Skeletal muscle tissue (tissue), 4 donors: Measurements from ENCODE around the gene TRAF3IP1. TPM values are rescaled to one million over a fixed set of nuclear protein-coding genes. Genes with fewer than 3 reads are reported as not detected.

ENCODE experiments used
- H3K27ac ChIP-seq: one replicate; pipeline ENCODE4 v1.7.0; 2013; ENCODE audit warnings: mild to moderate bottlenecking, low read depth, low read length, inconsistent platforms
- H3K27me3 ChIP-seq, 3 donors: one replicate each; pipeline ENCODE4 v1.7.0; 2013; ENCODE audit warnings: low read length in 3 of 3; ENCODE audit not compliant: control insufficient read depth in 3 of 3, insufficient read depth in 3 of 3
- H3K36me3 ChIP-seq, 3 donors: one replicate each; pipeline ENCODE4 v1.7.0; 2013; ENCODE audit warnings: low read length in 3 of 3; ENCODE audit not compliant: control insufficient read depth in 3 of 3, insufficient read depth in 3 of 3
- H3K4me1 ChIP-seq, 3 donors: one replicate each; pipeline ENCODE4 v1.7.0; 2013; ENCODE audit warnings: low read length in 3 of 3, mild to moderate bottlenecking in 3 of 3; ENCODE audit not compliant: control insufficient read depth in 3 of 3, insufficient read depth in 3 of 3
- H3K4me3 ChIP-seq, 3 donors: one replicate each; pipeline ENCODE4 v1.7.0; 2013; ENCODE audit warnings: low read length in 3 of 3
- H3K9ac ChIP-seq, 3 donors: one replicate each; pipeline ENCODE4 v1.7.0; 2013; ENCODE audit warnings: low read length in 3 of 3, mild to moderate bottlenecking in 3 of 3, moderate library complexity in 2 of 3, low read depth in 1 of 3
- H3K9me3 ChIP-seq, 3 donors: one replicate each; pipeline ENCODE4 v1.7.0; 2013; ENCODE audit warnings: low read length in 3 of 3; ENCODE audit not compliant: control insufficient read depth in 3 of 3
- total RNA-seq: library from RNA; depleted of rRNA; stranded (reverse); fragments of >200 nt; gene quantifications from one replicate; pipeline ENCODE4 v1.2.3, GENCODE V29; 2014
- donor health status: Osteomylitis.

Gene TRAF3IP1
- total RNA-seq, 1 donor from 2014 or later: 4.2 TPM

DNA sequence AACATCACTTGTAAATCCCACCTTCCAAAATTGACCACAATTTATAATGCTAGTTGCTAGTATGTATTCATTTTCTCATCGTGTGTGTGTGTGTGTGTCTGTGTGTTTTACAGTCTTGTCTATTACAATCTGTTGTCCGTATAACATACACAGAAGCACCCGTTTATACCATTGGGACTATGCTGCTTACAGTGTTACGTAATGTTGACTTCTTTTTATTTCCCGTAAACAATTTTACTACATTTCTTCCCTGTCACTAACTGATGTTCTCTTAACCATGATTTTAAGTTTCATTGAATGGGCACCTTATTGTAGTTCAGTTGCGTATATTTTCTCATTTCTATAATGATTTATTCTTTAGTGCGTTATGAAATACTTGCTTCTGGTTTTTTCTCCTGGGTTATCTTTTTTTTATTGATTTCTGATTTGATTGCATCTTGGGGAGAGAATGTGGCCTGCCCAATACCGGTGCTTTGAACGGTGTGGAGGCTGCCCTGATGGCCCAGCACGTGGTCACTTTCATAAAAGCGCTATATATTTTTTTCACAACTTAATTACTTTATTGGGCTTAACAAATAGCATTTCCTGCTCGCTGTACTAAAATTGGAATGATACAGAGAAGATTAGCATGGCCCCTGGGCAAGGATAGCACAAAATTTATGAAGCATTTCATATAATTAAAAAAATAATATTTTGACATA, 91.9 kb downstream of the TRAF3IP1 start:
- no peak overlapping the region for H3K9ac ChIP-seq
- no peak overlapping the region for H3K27ac ChIP-seq
- peaks cover 0 to 4% (median 0%) of the 10 kb centered on the region in 3 donors for H3K36me3 ChIP-seq
- H3K27me3 ChIP-seq: no peaks in the 10 kb centered on the region
- peaks cover 0 to 5% (median 0%) of the 10 kb centered on the region in 3 donors for H3K4me1 ChIP-seq
- H3K4me3 ChIP-seq: no peak overlapping the region
- H3K9me3 ChIP-seq: peaks cover 0 to 3% (median 3%) of the 10 kb centered on the region in 3 donors

- H3K9ac ChIP-seq: no peak overlapping the region
- H3K27ac ChIP-seq: no peak overlapping the region
- no peaks in the 10 kb centered on the region for H3K27me3 ChIP-seq
- H3K4me1 ChIP-seq: peaks cover 0 to 8% (median 2%) of the 10 kb centered on the region in 3 donors
- H3K9me3 ChIP-seq: peaks cover 0 to 3% (median 3%) of the 10 kb centered on the region in 3 donors
- H3K4me3 ChIP-seq: no peak overlapping the region
- peaks cover 0 to 2% (median 0%) of the 10 kb centered on the region in 3 donors for H3K36me3 ChIP-seq
Observed at GRCh38 chr2:238413368-238413767, 93.0 kb downstream of the TRAF3IP1 start.

DNA sequence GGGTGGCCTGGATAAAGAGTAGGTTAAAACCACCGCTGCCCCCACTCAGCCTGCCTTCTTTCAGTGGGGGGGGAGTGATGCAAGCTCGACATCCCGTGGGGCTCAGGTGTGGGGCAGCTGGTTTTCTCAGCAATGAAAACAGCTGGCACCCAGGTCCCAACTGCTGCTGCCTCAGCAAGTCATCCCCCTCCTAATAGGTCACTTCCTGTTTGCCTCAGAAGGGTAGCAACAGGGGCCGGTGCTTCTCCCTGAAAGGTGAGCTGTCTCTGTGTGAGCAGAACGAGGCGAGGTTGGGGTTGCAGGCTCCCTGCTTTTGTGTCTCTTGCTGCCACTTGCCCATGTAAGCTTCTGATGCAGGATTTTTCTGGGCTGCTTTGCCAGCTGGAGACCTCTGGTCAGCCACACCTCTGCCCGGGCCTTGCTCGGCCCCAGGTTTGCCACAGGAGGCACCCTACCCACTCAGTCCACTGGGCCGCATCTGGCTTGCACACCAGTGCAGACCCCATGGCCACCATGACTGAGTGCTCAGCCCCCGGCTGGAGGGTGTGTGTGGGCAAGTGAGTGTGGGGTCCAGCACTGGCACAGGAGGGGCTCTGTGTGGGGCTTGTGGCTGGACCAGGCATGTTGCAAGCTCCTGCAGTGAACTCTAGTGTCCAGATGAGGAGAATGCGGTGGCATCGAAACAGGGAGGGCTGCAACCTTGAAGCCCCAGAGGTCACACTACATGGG, 94.9 kb downstream of the TRAF3IP1 start:
- Histone ChIP-seq H3K9me3 (peaks cover 0 to 3% (median 3%) of the 10 kb centered on the region in 3 donors), H3K36me3 (peaks cover 0 to 2% (median 0%) of the 10 kb centered on the region in 3 donors), H3K27ac (no peak overlapping the region), H3K9ac (no peak overlapping the region), H3K4me3 (no peak overlapping the region), H3K4me1 (peaks cover 0 to 14% (median 10%) of the 10 kb centered on the region in 3 donors), H3K27me3 (no peaks in the 10 kb centered on the region)

GRCh38 chr2:238415893-238416292, 95.6 kb downstream of the TRAF3IP1 start:
- H3K9ac ChIP-seq: no peak overlapping the region
- H3K36me3 ChIP-seq: peaks cover 0 to 2% (median 0%) of the 10 kb centered on the region in 3 donors
- H3K27ac ChIP-seq: no peak overlapping the region
- H3K4me3 ChIP-seq: no peak overlapping the region
- peaks cover 0 to 19% (median 12%) of the 10 kb centered on the region in 3 donors for H3K4me1 ChIP-seq
- peaks cover 0 to 3% (median 3%) of the 10 kb centered on the region in 3 donors for H3K9me3 ChIP-seq
- H3K27me3 ChIP-seq: no peaks in the 10 kb centered on the region

- H3K4me1 ChIP-seq: peaks cover 0 to 19% (median 13%) of the 10 kb centered on the region in 3 donors
- H3K36me3 ChIP-seq: peaks cover 0 to 2% (median 0%) of the 10 kb centered on the region in 3 donors
- H3K27me3 ChIP-seq: peaks cover 0 to 3% (median 0%) of the 10 kb centered on the region in 3 donors
- peak overlapping the region in 1 of 3 donors; percentile 5 for H3K4me3 ChIP-seq
- peak overlapping the region in 1 of 3 donors; percentile 11 for H3K9ac ChIP-seq
- H3K9me3 ChIP-seq: peaks cover 0 to 3% (median 3%) of the 10 kb centered on the region in 3 donors
- H3K27ac ChIP-seq: no peak overlapping the region
Observed at GRCh38 chr2:238418196-238418998, 98.1 kb downstream of the TRAF3IP1 start.

- peaks cover 0 to 3% (median 0%) of the 10 kb centered on the region in 3 donors for H3K27me3 ChIP-seq
- no peak overlapping the region for H3K27ac ChIP-seq
Observed at GRCh38 chr2:238418999-238419546, 98.8 kb downstream of the TRAF3IP1 start.

GRCh38 chr2:238420442-238420841, 100.1 kb downstream of the TRAF3IP1 start:
- no peak overlapping the region for H3K9ac ChIP-seq
- no peak overlapping the region for H3K4me3 ChIP-seq
- peaks cover 0 to 3% (median 3%) of the 10 kb centered on the region in 3 donors for H3K27me3 ChIP-seq
- peaks cover 0 to 2% (median 0%) of the 10 kb centered on the region in 3 donors for H3K36me3 ChIP-seq
- peaks cover 0 to 21% (median 19%) of the 10 kb centered on the region in 3 donors for H3K4me1 ChIP-seq
- no peak overlapping the region for H3K27ac ChIP-seq
- peaks cover 0 to 3% (median 3%) of the 10 kb centered on the region in 3 donors for H3K9me3 ChIP-seq

More at GRCh38 chr2:238418999-238419546, 98.8 kb downstream of the TRAF3IP1 start:
- Histone ChIP-seq H3K4me3 (no peak overlapping the region), H3K9me3 (peaks cover 0 to 3% (median 3%) of the 10 kb centered on the region in 3 donors), H3K4me1 (peaks cover 0 to 21% (median 13%) of the 10 kb centered on the region in 3 donors), H3K9ac (no peak overlapping the region), H3K36me3 (peaks cover 0 to 2% (median 0%) of the 10 kb centered on the region in 3 donors)

DNA sequence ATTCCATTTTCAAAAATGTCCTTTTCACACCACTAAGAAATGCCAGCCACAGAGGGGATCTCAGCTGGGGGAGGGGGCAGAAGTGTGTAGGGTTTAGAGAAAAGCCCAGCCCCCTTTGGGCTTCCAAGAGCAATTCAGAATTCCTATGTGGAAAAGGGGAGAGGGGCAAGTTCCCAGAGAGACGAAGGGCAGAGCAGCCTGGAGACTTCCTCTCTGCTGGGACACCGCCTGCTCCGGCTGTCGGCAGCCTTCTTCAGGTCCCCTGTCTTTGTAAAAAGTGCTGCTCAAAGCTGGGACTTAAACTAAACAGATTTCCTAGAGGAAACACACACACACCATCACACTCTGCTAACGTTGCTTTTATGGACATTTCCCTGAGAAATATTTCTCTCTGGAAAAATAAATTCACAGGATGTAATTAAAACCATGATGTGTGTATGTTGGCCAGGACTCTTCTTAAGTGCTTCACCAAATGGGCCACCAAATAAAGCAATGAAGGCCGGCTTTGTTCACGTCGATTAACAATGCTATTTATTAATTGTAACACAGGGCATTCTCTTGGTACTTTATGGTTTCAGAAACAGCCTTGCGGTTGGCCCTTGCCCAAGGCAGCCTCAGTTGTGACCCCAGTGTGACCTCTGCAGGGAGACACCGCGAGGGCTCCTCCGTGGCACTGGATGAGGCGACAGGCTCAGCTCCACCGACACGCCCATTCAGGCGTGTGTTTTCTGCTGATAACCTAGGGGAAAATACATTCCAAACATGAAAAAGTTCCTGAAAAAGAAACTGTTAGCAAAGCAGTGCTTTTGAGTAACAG, 100.8 kb downstream of the TRAF3IP1 start:
- Histone ChIP-seq H3K9ac (no peak overlapping the region), H3K9me3 (no peaks in the 10 kb centered on the region), H3K36me3 (no peaks in the 10 kb centered on the region), H3K4me3 (no peak overlapping the region), H3K4me1 (peaks cover 5 to 26% (median 25%) of the 10 kb centered on the region in 3 donors), H3K27ac (no peak overlapping the region), H3K27me3 (peaks cover 0 to 3% (median 3%) of the 10 kb centered on the region in 3 donors)

DNA sequence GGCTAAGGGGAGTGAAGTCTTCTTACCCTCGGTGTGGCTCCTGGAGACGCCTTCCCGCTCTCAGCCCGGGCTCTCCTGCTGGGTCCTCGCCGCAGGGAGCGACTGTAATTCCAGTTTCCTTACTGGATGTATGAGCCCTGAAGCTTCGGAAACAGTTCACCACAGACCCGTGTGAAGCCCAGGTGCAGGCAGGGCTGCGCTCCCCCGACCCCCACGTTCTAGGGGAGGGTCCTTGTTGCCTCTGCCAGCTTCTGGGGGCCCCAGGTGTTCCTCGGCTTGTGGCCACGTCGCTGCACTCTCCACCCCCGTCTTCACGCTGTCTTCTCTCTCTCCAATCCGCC, 101.3 kb downstream of the TRAF3IP1 start:
- Histone ChIP-seq H3K4me3 (no peak overlapping the region), H3K27me3 (peaks cover 0 to 3% (median 3%) of the 10 kb centered on the region in 3 donors), H3K4me1 (peaks cover 9 to 28% (median 28%) of the 10 kb centered on the region in 3 donors), H3K36me3 (no peaks in the 10 kb centered on the region), H3K9me3 (no peaks in the 10 kb centered on the region), H3K27ac (no peak overlapping the region), H3K9ac (no peak overlapping the region)
